ENCODE measurements around the gene CHD5. TPM values are rescaled to one million over a fixed set of nuclear protein-coding genes. Genes with fewer than 3 reads are reported as not detected.

CHD5 gene
- total and polyA plus RNA-seq, 2 of the 4 experiments (the other 2 are of a cell fraction) = under 0.01 to 0.09 TPM

- Histone ChIP-seq H3K27ac (ENCODE audit: insufficient read depth, low read length) (no peak overlapping the region), H3K23ac (ENCODE audit: low read depth, low read length) (no peak overlapping the region), H3K4me3 (ENCODE audit: insufficient read depth, low read depth, low read length) (no peak overlapping the region), H3K9me3 (ENCODE audit: control insufficient read depth, insufficient read depth, low read length) (no peaks in the 10 kb centered on the region), H3K27me3 (ENCODE audit: control insufficient read depth, insufficient read depth, low read length) (peaks cover 4% of the 10 kb centered on the region; the same call in 1 of the 2 replicates), H3K4ac (ENCODE audit: low read depth, low read length) (no peak overlapping the region), H3K18ac (ENCODE audit: low read depth, low read length) (no peak overlapping the region), H2AK5ac (ENCODE audit: low read depth, low read length) (no peak overlapping the region), H3K4me2 (ENCODE audit: low read depth, low read length) (no peak overlapping the region), H2BK20ac (ENCODE audit: low read depth, low read length) (no peak overlapping the region), H4K91ac (ENCODE audit: insufficient read depth, low read depth, low read length) (no peak overlapping the region), H3K79me1 (ENCODE audit: low read depth in 1 of 2, low read length in 2 of 2) (no peaks in the 10 kb centered on the region), H4K20me1 (ENCODE audit: insufficient read depth, low read length) (no peaks in the 10 kb centered on the region), H3K4me1 (ENCODE audit: control insufficient read depth, insufficient read depth, low read length) (no peaks in the 10 kb centered on the region), H3K14ac (replicated peaks; ENCODE audit: low read depth, low read length) (no peak overlapping the region), H2AK9ac (replicated peaks; ENCODE audit: low read depth, low read length, poor library complexity) (no peak overlapping the region), H3K9ac (ENCODE audit: low read depth, low read length) (no peak overlapping the region), H3K56ac (ENCODE audit: extremely low read depth, insufficient read depth, low read length) (no peak overlapping the region), H2AFZ (replicated peaks; ENCODE audit: low read length, poor library complexity) (no peak overlapping the region), H4K5ac (ENCODE audit: low read depth, low read length) (no peak overlapping the region), H3K9me1 (ENCODE audit: insufficient read depth, low read length) (no peaks in the 10 kb centered on the region), H3K36me3 (ENCODE audit: control insufficient read depth, insufficient read depth, low read length) (no peaks in the 10 kb centered on the region), H2BK120ac (ENCODE audit: low read depth, low read length) (no peak overlapping the region), H2BK5ac (ENCODE audit: low read depth, low read length, poor library complexity, severe bottlenecking) (no peak overlapping the region), H2BK15ac (ENCODE audit: low read depth, low read length) (no peak overlapping the region), H4K8ac (ENCODE audit: low read depth in 2 of 2, low read length in 2 of 2) (no peak overlapping the region)
- ATAC-seq (ENCODE audit: low read depth) (no peak), DNase-seq (no peak)
- no TSS peak for BruUV-seq (replicated peaks)
- intact Hi-C loops (cut with micrococcal nuclease) (no loop called here), in situ Hi-C loops (cut with MboI; ENCODE audit: low sequenced_read_pairs) (no loop called here), dilution Hi-C loops (cut with HindIII; ENCODE audit: low sequenced_read_pairs, unreplicated experiment) (no loop called here)
- TF ChIP-seq NFE2L2 (IDR thresholded peaks at IDR 0.05; ENCODE audit: low read depth, low read length) = no peak
- no peak for TF ChIP-seq CHD1 (IDR thresholded peaks at IDR 0.05; ENCODE audit: low read depth, low read length)
- no peak for TF ChIP-seq RAD21 (IDR thresholded peaks at IDR 0.05; ENCODE audit: low read length)
- TF ChIP-seq CEBPB (IDR thresholded peaks at IDR 0.05; ENCODE audit: low read depth, low read length) = no peak
- TF ChIP-seq BHLHE40 (IDR thresholded peaks at IDR 0.05; ENCODE audit: low read depth, low read length) = no peak
- TF ChIP-seq CTCF (conservative IDR thresholded peaks at IDR 0.05; ENCODE audit: low read depth, low read length) = no peak
- TF ChIP-seq SMC3 (IDR thresholded peaks at IDR 0.05; ENCODE audit: low read depth, low read length) = no peak
- no peak for TF ChIP-seq RCOR1 (IDR thresholded peaks at IDR 0.05; ENCODE audit: insufficient replicate concordance, low read length)
- no peak for TF ChIP-seq MAFK (IDR thresholded peaks at IDR 0.05; ENCODE audit: low read depth, low read length)
- no peak for TF ChIP-seq RFX5 (IDR thresholded peaks at IDR 0.05; ENCODE audit: low read depth, low read length)
- TF ChIP-seq FOS (IDR thresholded peaks at IDR 0.05; ENCODE audit: low read depth, low read length) = no peak
- no peak for TF ChIP-seq POLR2A (IDR thresholded peaks at IDR 0.05; ENCODE audit: low read depth, low read length)
- TF ChIP-seq MAZ (IDR thresholded peaks at IDR 0.05; ENCODE audit: borderline replicate concordance, low read depth, low read length) = no peak
- TF ChIP-seq, protein P1, sequence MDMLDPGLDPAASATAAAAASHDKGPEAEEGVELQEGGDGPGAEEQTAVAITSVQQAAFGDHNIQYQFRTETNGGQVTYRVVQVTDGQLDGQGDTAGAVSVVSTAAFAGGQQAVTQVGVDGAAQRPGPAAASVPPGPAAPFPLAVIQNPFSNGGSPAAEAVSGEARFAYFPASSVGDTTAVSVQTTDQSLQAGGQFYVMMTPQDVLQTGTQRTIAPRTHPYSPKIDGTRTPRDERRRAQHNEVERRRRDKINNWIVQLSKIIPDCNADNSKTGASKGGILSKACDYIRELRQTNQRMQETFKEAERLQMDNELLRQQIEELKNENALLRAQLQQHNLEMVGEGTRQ (IDR thresholded peaks at IDR 0.05; ENCODE audit: low read depth, low read length) = no peak
- TF ChIP-seq MXI1 (IDR thresholded peaks at IDR 0.05; ENCODE audit: borderline replicate concordance, low read depth, low read length) = no peak
- no peak for TF ChIP-seq ELK1 (IDR thresholded peaks at IDR 0.05; ENCODE audit: borderline replicate concordance, low read depth, low read length)
- POLR2A ChIA-PET (ENCODE audit: unreplicated experiment) = no interaction called here
- CTCF ChIA-PET = no interaction called here
- no CpG with 5 or more reads among the region's 13 CpGs for WGBS, 2 experiments (ENCODE audit: extremely low coverage in 2 of 2, insufficient read length in 1 of 2)
Measured at GRCh38 chr1:6095511-6096242, 84.4 kb downstream of the CHD5 start.

Data from IMR-90 (cell line).